B cell (primary cell): Measurements from ENCODE around the gene SASH1. TPM values are rescaled to one million over a fixed set of nuclear protein-coding genes. Genes with fewer than 3 reads are reported as not detected.

Experiments
- ATAC-seq: fragments of 200-7000 bp; cut with Tn5 transposase; one replicate; pipeline ENCODE4 v1.10.0; 2021; ENCODE audit warnings: low read depth, mild to moderate bottlenecking, moderate number of reproducible peaks, moderate library complexity
- CTCF ChIA-PET: fragments of 350-600 bp; sonication (Branson Sonifier 250); formaldehyde crosslinking; loops from one replicate; lab custom pipeline; 2021; ENCODE audit warnings: antibody characterized with exemption, inconsistent platforms; lab: Charles Lee
- POLR2A ChIA-PET: fragments of 350-600 bp; sonication (Branson Sonifier 250); formaldehyde crosslinking; loops from one replicate; lab custom pipeline; 2021; ENCODE audit warnings: antibody characterized with exemption; lab: Charles Lee
- DNase-seq: peaks from one replicate; pipeline ENCODE4 v3.0.0; 2013
- H2AFZ ChIP-seq: 2 replicates; pipeline ENCODE4 v1.6.1; 2012; ENCODE audit warnings: mild to moderate bottlenecking, low read depth, low read length; ENCODE audit not compliant: insufficient read depth, poor library complexity, severe bottlenecking
- H3K27ac ChIP-seq, 2 donors: 1 replicate in 1 of 2; 2 replicates in 1 of 2; pipeline ENCODE4 v1.5.1; 2012 to 2013; ENCODE audit warnings: low read length in 2 of 2, mild to moderate bottlenecking in 2 of 2, moderate library complexity in 1 of 2
- H3K27me3 ChIP-seq, 4 experiments: fragments of 200-600 bp in 1 of 4; sonication (generic) in 1 of 4; replicated peaks in 1 of 4; 1 replicate in 2 of 4; 2 replicates in 2 of 4; pipeline versions ENCODE4 v1.6.1 to v1.7.0; 2013 to 2016; ENCODE audit warnings: low read length in 3 of 4, mild to moderate bottlenecking in 2 of 4, mixed read lengths in 1 of 4, moderate library complexity in 1 of 4; ENCODE audit not compliant: insufficient read depth in 4 of 4, control insufficient read depth in 3 of 4; ENCODE audit errors: control extremely low read depth in 1 of 4
- H3K36me3 ChIP-seq, 2 experiments: replicated peaks in 1 of 2; 1 replicate in 1 of 2; 2 replicates in 1 of 2; pipeline versions ENCODE4 v1.6.1 to v1.7.1; 2013; ENCODE audit warnings: low read length in 1 of 2; ENCODE audit not compliant: insufficient read depth in 2 of 2, control insufficient read depth in 1 of 2; ENCODE audit errors: control extremely low read depth in 1 of 2, extremely low read depth in 1 of 2
- H3K4me1 ChIP-seq, 2 donors: fragments of 200-600 bp in 1 of 2; sonication (generic) in 1 of 2; 1 replicate in 1 of 2; 2 replicates in 1 of 2; pipeline versions ENCODE4 v1.5.1 to v1.6.1; 2013 to 2017; ENCODE audit warnings: low read length in 2 of 2; ENCODE audit not compliant: control insufficient read depth in 2 of 2, insufficient read depth in 2 of 2
- H3K4me2 ChIP-seq: replicated peaks from 2 replicates; pipeline ENCODE3; 2012; ENCODE audit warnings: mild to moderate bottlenecking, low read depth, low read length; ENCODE audit not compliant: poor library complexity, severe bottlenecking
- H3K4me3 ChIP-seq, 5 experiments: fragments of 200-600 bp in 1 of 5; sonication (generic) in 1 of 5; 1 replicate in 3 of 5; 2 replicates in 2 of 5; pipeline versions ENCODE4 v1.5.1 to v1.7.0; 2011 to 2016; ENCODE audit warnings: low read length in 4 of 5, mild to moderate bottlenecking in 4 of 5, low read depth in 2 of 5, control low read depth in 1 of 5, moderate library complexity in 1 of 5; ENCODE audit not compliant: insufficient read depth in 1 of 5; ENCODE audit errors: control extremely low read depth in 1 of 5, extremely low read depth in 1 of 5
- H3K79me2 ChIP-seq: fragments of 200-600 bp; sonication (generic); one replicate; pipeline ENCODE4 v1.6.0; 2016; ENCODE audit warnings: low read length; ENCODE audit not compliant: control insufficient read depth, insufficient read depth
- H3K9ac ChIP-seq: fragments of 200-600 bp; sonication (generic); 2 replicates; pipeline ENCODE4 v1.6.1; 2017; ENCODE audit warnings: mild to moderate bottlenecking, low read length, moderate library complexity
- H3K9me3 ChIP-seq, 3 donors: one replicate each; pipeline versions ENCODE4 v1.6.1 to v1.7.1; 2013; ENCODE audit warnings: low read length in 2 of 3; ENCODE audit not compliant: control insufficient read depth in 2 of 3, insufficient read depth in 1 of 3; ENCODE audit errors: control extremely low read depth in 1 of 3
- H4K20me1 ChIP-seq: 2 replicates; pipeline ENCODE4 v1.6.0; 2012; ENCODE audit warnings: mild to moderate bottlenecking, low read length; ENCODE audit not compliant: insufficient read depth, control insufficient read depth, poor library complexity, severe bottlenecking
- H3K27ac Mint-ChIP-seq: one replicate; pipeline ENCODE4 v1.8.0; 2021; ENCODE audit warnings: mixed read lengths
- H3K27me3 Mint-ChIP-seq: one replicate; pipeline ENCODE4 v1.8.0; 2021; ENCODE audit warnings: mixed read lengths
- H3K4me1 Mint-ChIP-seq: one replicate; pipeline ENCODE4 v1.8.0; 2021; ENCODE audit warnings: mixed read lengths
- H3K4me3 Mint-ChIP-seq: one replicate; pipeline ENCODE4 v1.8.0; 2021; ENCODE audit warnings: mixed read lengths
- H3K9me3 Mint-ChIP-seq: one replicate; pipeline ENCODE4 v1.8.0; 2022; ENCODE audit warnings: mixed read lengths; ENCODE audit not compliant: insufficient read depth
- EZH2 ChIP-seq: IDR thresholded peaks from 2 replicates; pipeline ENCODE4 v1.6.1; 2012; ENCODE audit warnings: borderline replicate concordance, low read depth, mild to moderate bottlenecking, moderate library complexity, low read length; ENCODE audit not compliant: insufficient read depth, poor library complexity, severe bottlenecking
- WGBS: methylation state at CpG from one replicate; pipeline ENCODE4 v1.1.5; 2013; ENCODE audit warnings: missing lambda C conversion rate; ENCODE audit not compliant: insufficient coverage; 5-methylcytosine and 5-hydroxymethylcytosine counted together
- intact Hi-C: fragments of 100-400 bp; cut with micrococcal nuclease; formaldehyde crosslinking; loops from one replicate; pipeline ENCODE4 v1.10.0; 2022
- polyA plus RNA-seq: library from polyadenylated mRNA; depleted of rRNA; stranded (reverse); fragments of >200 nt; gene quantifications from 2 replicates; pipeline ENCODE4 v1.2.3, GENCODE V29; 2012
- total RNA-seq, 2 donors: library from RNA; stranded (reverse); fragments of 120-200 nt in 1 of 2; gene quantifications; 1 replicate in 1 of 2; 2 replicates in 1 of 2; pipeline versions ENCODE4 v1.2.3 to v1.2.4, GENCODE V29; 2013 to 2022
- TF ChIP-seq, protein P1 (sequence below): fragments of 200-600 bp; IDR thresholded peaks from one replicate; pipeline ENCODE4 v1.8.0; 2022; ENCODE audit warnings: antibody characterized with exemption, mild to moderate bottlenecking

The SASH1 gene
- total and polyA plus RNA-seq, 2 donors (not counting 1 experiment from before 2014, with no cell fraction given): 0.01 to 0.07 TPM

DNA sequence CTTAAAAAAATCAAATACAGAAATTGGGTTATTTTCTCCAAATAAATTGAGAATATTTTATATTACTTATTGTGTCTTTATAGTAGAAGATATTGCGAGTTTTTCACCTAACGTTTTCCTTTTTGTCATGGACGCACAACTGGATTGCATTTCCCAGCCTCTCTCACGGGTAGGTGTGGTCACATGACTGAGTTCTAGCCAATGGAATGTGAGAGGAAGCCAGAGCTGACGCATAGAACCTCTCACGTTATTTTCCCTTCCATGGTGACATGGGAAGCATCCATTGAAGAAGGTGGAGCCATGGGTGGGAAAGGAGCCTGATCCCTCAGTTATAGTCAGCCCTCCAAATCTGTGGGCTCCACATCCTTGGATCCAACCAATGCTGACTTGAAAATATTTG is 248.2 kb downstream of the SASH1 start:
- no peak overlapping the region for H3K9ac ChIP-seq
- no peak overlapping the region for H2AFZ ChIP-seq
- no peaks in the 10 kb centered on the region for H3K27me3 ChIP-seq
- H3K27ac ChIP-seq: no peak overlapping the region
- POLR2A ChIA-PET: no interaction called here
- 90% methylated on average over 4 of the region's 6 CpGs for WGBS
- H3K36me3 ChIP-seq: no peaks in the 10 kb centered on the region
- TF ChIP-seq EZH2: no peak
- TF ChIP-seq, protein P1, sequence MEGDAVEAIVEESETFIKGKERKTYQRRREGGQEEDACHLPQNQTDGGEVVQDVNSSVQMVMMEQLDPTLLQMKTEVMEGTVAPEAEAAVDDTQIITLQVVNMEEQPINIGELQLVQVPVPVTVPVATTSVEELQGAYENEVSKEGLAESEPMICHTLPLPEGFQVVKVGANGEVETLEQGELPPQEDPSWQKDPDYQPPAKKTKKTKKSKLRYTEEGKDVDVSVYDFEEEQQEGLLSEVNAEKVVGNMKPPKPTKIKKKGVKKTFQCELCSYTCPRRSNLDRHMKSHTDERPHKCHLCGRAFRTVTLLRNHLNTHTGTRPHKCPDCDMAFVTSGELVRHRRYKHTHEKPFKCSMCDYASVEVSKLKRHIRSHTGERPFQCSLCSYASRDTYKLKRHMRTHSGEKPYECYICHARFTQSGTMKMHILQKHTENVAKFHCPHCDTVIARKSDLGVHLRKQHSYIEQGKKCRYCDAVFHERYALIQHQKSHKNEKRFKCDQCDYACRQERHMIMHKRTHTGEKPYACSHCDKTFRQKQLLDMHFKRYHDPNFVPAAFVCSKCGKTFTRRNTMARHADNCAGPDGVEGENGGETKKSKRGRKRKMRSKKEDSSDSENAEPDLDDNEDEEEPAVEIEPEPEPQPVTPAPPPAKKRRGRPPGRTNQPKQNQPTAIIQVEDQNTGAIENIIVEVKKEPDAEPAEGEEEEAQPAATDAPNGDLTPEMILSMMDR: no peak
- H3K4me3 Mint-ChIP-seq: no peak overlapping the region
- DNase-seq (no peak), ATAC-seq (no peak)
- H3K27ac Mint-ChIP-seq: no peak overlapping the region
- no peaks in the 10 kb centered on the region for H4K20me1 ChIP-seq
- no peak overlapping the region for H3K4me3 ChIP-seq
- intact Hi-C loops: no loop called here
- no peaks in the 10 kb centered on the region for H3K79me2 ChIP-seq
- peaks cover 6% of the 10 kb centered on the region for H3K27me3 Mint-ChIP-seq
- no peak overlapping the region for H3K4me2 ChIP-seq
- CTCF ChIA-PET: no interaction called here
- H3K9me3 ChIP-seq: peaks cover 0 to 9% (median 3%) of the 10 kb centered on the region in 3 donors
- H3K4me1 Mint-ChIP-seq: peaks cover 4% of the 10 kb centered on the region
- H3K9me3 Mint-ChIP-seq: peaks cover 2% of the 10 kb centered on the region
- peaks cover 0 to 4% of the 10 kb centered on the region in 2 donors for H3K4me1 ChIP-seq

GRCh38 chr6:148591656-148592055 is 249.0 kb downstream of the SASH1 start:
- H3K27me3 ChIP-seq: no peaks in the 10 kb centered on the region

More at GRCh38 chr6:148591656-148592055, 249.0 kb downstream of the SASH1 start:
- H3K27ac Mint-ChIP-seq: no peak overlapping the region
- DNase-seq: no peak
- ATAC-seq: no peak
- CTCF ChIA-PET: no interaction called here
- H3K79me2 ChIP-seq: no peaks in the 10 kb centered on the region
- TF ChIP-seq EZH2: no peak
- TF ChIP-seq, protein P1: no peak
- H3K36me3 ChIP-seq: no peaks in the 10 kb centered on the region
- H3K4me1 Mint-ChIP-seq: peaks cover 4% of the 10 kb centered on the region
- H3K9ac ChIP-seq: no peak overlapping the region
- H3K4me3 Mint-ChIP-seq: no peak overlapping the region
- peaks cover 0 to 4% of the 10 kb centered on the region in 2 donors for H3K4me1 ChIP-seq
- intact Hi-C loops: no loop called here
- H3K4me3 ChIP-seq: no peak overlapping the region
- H3K27me3 Mint-ChIP-seq: peaks cover 4% of the 10 kb centered on the region
- POLR2A ChIA-PET: no interaction called here
- H3K9me3 Mint-ChIP-seq: no peaks in the 10 kb centered on the region
- no peak overlapping the region for H2AFZ ChIP-seq
- H3K27ac ChIP-seq: no peak overlapping the region
- H3K4me2 ChIP-seq: no peak overlapping the region
- H3K9me3 ChIP-seq: peaks cover 0 to 9% (median 3%) of the 10 kb centered on the region in 3 donors
- no peaks in the 10 kb centered on the region for H4K20me1 ChIP-seq
